ENCODE measurements around the gene MORN4. TPM values are rescaled to one million over a fixed set of nuclear protein-coding genes. Genes with fewer than 3 reads are reported as not detected.
"Not testable (repeated sequence)": the region's sequence is repeated elsewhere in the genome, so short reads cannot be mapped to it uniquely, and the experiment has no call there.

The MORN4 gene
- total RNA-seq, 2 donors from 2014 or later: 1.8 to 2.3 TPM

DNA sequence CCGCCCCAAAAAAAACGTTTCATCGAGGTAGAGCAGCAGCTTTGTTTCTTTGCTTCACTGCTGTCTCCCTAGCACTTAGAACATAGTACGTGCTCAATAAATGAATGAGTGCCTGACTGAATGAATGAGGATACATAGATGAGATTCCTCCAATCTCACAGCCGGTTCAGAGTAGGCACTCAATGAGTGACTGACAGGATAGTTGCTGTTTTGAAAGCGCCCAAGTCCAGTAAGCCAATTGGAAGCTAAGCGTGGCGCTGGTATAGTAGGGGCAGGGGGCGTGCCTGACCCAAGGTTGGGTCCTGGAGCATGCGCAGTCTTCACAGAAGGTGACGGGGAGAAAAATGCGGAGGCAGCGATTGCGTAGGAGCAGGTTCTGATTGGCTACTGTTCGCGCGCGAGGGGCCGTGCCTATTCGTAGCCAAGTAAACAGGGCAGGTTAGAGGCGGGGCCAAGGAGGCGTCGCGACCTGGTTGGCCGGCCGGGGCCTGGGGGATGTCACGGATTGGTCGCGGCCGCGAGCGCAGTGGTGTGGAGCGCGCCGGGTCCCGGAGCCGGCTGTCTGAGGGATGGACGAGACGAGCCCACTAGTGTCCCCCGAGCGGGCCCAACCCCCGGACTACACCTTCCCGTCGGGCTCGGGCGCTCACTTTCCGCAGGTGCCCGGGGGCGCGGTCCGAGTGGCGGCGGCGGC, 7.0 kb upstream of the MORN4 start, which contains the start of gene PI4K2A:
TSS of gene PI4K2A (plus strand) at position 498 of the 694 bp plus-strand sequence. CDS start at position 570, 72 bp downstream.
- H3K9me3 ChIP-seq: no peaks in the 10 kb centered on the region
- intact Hi-C loops (cut with DNase I): no loop called here
- no peaks in the 10 kb centered on the region for H3K36me3 ChIP-seq
- H3K9ac ChIP-seq (ENCODE audit: low read depth in 2 of 2, low read length in 2 of 2): peak within 1 kb of the TSS; percentile 73 to 95
- TF ChIP-seq, protein P1, sequence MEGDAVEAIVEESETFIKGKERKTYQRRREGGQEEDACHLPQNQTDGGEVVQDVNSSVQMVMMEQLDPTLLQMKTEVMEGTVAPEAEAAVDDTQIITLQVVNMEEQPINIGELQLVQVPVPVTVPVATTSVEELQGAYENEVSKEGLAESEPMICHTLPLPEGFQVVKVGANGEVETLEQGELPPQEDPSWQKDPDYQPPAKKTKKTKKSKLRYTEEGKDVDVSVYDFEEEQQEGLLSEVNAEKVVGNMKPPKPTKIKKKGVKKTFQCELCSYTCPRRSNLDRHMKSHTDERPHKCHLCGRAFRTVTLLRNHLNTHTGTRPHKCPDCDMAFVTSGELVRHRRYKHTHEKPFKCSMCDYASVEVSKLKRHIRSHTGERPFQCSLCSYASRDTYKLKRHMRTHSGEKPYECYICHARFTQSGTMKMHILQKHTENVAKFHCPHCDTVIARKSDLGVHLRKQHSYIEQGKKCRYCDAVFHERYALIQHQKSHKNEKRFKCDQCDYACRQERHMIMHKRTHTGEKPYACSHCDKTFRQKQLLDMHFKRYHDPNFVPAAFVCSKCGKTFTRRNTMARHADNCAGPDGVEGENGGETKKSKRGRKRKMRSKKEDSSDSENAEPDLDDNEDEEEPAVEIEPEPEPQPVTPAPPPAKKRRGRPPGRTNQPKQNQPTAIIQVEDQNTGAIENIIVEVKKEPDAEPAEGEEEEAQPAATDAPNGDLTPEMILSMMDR (IDR thresholded peaks at IDR 0.05): no peak
- H3K27ac ChIP-seq: peak within 1 kb of the TSS; percentile 60
- H3K27me3 ChIP-seq: no peaks in the 10 kb centered on the region
- H3K4me3 ChIP-seq: peak within 1 kb of the TSS; percentile 93
- no peaks in the 10 kb centered on the region for H3K4me1 ChIP-seq
- peak; percentile 99 for DNase-seq

DNA sequence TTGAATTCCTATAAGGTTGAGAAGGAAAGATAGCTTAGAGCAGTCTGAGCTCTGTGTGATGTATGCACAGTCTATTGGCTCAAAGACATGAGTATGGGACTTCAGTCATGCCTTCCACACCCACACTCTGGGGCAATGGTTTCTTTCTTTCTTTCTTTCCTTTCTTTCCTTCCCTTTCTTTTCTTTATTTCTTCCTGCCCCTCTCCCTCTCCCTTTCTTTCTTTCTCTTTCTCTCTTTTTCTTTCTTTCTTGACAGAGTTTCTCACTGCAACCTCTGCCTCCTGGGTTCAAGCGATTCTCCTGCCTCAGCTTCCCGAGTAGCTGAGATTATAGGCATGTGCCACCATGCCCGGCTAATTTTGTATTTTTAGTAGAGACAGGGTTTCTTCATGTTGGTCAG, 5.8 kb upstream of the MORN4 start:
- H3K9me3 ChIP-seq; DNase-seq; intact Hi-C loops (cut with DNase I): not testable (repeated sequence)

DNA sequence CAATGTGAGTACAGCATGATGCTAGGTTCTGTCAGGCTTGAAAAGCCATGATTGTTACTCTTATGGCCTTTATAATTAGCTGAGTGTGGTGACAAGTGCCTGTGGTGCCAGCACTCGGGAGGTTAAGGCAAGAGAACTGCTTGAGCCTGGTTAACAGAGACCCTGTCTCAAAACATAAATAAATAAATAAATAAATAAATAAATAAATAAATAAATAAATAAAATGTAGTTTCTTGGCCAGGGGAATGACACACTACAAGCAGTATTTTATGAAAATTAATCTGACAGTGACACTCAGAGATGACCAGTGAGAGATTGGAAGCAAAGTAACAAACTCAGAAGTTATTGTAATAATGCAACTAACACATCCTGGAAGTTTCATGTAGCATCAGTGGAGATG, 2.3 kb upstream of the MORN4 start:
- Histone ChIP-seq H3K27ac (no peak overlapping the region), H3K9me3 (no peaks in the 10 kb centered on the region), H3K36me3 (no peaks in the 10 kb centered on the region), H3K9ac (ENCODE audit: low read depth in 2 of 2, low read length in 2 of 2) (no peak overlapping the region), H3K27me3 (no peaks in the 10 kb centered on the region), H3K4me1 (no peaks in the 10 kb centered on the region), H3K4me3 (no peak overlapping the region)
- DNase-seq: no peak
- TF ChIP-seq, protein P1 (IDR thresholded peaks at IDR 0.05): no peak
- intact Hi-C loops (cut with DNase I): no loop called here

More for the DNA sequence above, 5.8 kb upstream of the MORN4 start:
- H3K36me3 ChIP-seq; H3K4me1 ChIP-seq; H3K4me3 ChIP-seq; H3K27me3 ChIP-seq; H3K27ac ChIP-seq; H3K9ac ChIP-seq (ENCODE audit: low read depth in 2 of 2, low read length in 2 of 2): not testable (repeated sequence)

DNA sequence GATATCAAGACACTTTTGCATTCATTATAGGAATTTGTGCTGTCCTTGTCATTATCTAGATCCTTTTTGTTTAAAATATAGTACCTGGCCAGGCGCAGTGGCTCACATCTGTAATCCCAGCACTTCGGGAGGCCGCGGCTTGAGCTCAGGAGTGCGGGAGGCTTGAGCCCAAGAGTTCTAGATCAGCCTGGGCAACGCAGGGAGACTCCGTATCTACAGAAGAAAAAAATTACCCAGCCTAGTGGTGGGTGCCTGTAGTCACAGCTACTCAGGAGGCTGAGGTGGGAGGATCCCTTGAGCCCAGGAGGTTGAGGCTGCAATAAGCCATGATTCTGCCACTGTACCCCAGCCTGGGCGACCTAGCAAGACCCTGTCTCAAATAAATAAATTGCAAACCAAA, 621 bp upstream of the MORN4 start:
- Histone ChIP-seq H3K27me3 (no peaks in the 10 kb centered on the region), H3K27ac (peak overlapping the region; percentile 2), H3K9me3 (no peaks in the 10 kb centered on the region), H3K9ac (ENCODE audit: low read depth in 2 of 2, low read length in 2 of 2) (peak overlapping the region in 1 of 2 donors; percentile 72), H3K4me3 (peak overlapping the region; percentile 91), H3K4me1 (no peaks in the 10 kb centered on the region), H3K36me3 (no peaks in the 10 kb centered on the region)
- TF ChIP-seq, protein P1 (IDR thresholded peaks at IDR 0.05): peak; percentile 31
- intact Hi-C loops (cut with DNase I): no loop called here
- peak; percentile 25 for DNase-seq

DNA sequence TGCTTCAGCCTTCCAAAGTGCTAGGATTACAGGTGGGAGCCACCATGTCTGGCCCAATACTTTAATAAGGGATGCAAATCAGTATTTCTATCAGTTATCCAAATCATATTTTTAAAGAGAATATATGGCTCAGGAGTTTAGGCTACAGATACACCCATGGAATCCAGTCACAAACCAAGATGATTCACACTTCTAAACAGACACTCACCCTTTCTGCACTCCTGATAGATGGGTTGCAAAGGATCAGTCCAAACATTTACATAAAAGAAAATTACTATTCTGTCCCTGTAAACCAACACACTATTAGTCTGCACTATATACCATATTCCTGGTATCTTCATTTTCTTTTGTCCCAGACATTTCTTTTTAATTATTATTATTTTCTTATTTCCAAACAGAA, 2.2 kb downstream of the MORN4 start:
- Histone ChIP-seq H3K9ac (ENCODE audit: low read depth in 2 of 2, low read length in 2 of 2) (no peak overlapping the region), H3K4me3 (no peak overlapping the region), H3K27me3 (no peaks in the 10 kb centered on the region), H3K27ac (no peak overlapping the region), H3K36me3 (no peaks in the 10 kb centered on the region), H3K9me3 (no peaks in the 10 kb centered on the region), H3K4me1 (no peaks in the 10 kb centered on the region)
- intact Hi-C loops (cut with DNase I): no loop called here
- DNase-seq: no peak
- TF ChIP-seq, protein P1 (IDR thresholded peaks at IDR 0.05): no peak

DNA sequence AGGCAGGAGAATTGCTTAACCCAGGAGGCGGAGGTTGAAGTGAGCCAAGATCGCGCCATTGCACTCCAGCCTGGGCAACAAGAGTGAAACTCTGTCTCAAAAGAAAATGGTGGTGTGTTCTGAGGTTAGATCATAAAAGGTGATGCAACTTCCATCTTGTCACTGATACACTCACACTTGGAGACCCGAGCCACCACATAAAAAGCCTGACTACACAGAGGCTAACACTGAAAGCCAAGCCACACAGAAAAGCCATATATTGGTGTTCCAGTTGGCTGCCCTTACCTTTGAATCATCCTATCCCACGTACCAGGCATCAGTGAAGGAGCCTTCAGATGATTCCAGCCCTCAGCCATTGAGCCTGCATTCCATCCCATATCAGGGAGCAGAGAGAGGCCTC, 4.0 kb downstream of the MORN4 start:
- Histone ChIP-seq H3K27me3 (no peaks in the 10 kb centered on the region), H3K9ac (ENCODE audit: low read depth in 2 of 2, low read length in 2 of 2) (no peak overlapping the region), H3K27ac (no peak overlapping the region), H3K36me3 (no peaks in the 10 kb centered on the region), H3K4me3 (no peak overlapping the region), H3K9me3 (no peaks in the 10 kb centered on the region), H3K4me1 (no peaks in the 10 kb centered on the region)
- TF ChIP-seq, protein P1 (IDR thresholded peaks at IDR 0.05): no peak
- no peak for DNase-seq
- intact Hi-C loops (cut with DNase I): no loop called here

All from colonic mucosa (tissue), 4 donors.